Mucosa of stomach (tissue), 1 donor: ENCODE data around the gene SP6.

ENCODE experiments used
- H3K27me3 ChIP-seq: one replicate; pipeline ENCODE4 v1.7.0; 2013; ENCODE audit warnings: mild to moderate bottlenecking, low read length; ENCODE audit not compliant: control insufficient read depth, insufficient read depth
- H3K36me3 ChIP-seq: one replicate; pipeline ENCODE4 v1.7.0; 2013; ENCODE audit warnings: low read length; ENCODE audit not compliant: control insufficient read depth, insufficient read depth
- H3K4me1 ChIP-seq: one replicate; pipeline ENCODE4 v1.7.0; 2013; ENCODE audit warnings: mild to moderate bottlenecking, low read length; ENCODE audit not compliant: control insufficient read depth, insufficient read depth
- H3K4me3 ChIP-seq: one replicate; pipeline ENCODE4 v1.7.0; 2013; ENCODE audit warnings: low read length
- H3K9ac ChIP-seq: one replicate; pipeline ENCODE4 v1.7.0; 2013; ENCODE audit warnings: mild to moderate bottlenecking, low read length, moderate library complexity
- H3K9me3 ChIP-seq: one replicate; pipeline ENCODE4 v1.7.0; 2013; ENCODE audit warnings: mild to moderate bottlenecking, low read length, moderate library complexity; ENCODE audit not compliant: control insufficient read depth
- donor health status: Pancreatic carcinoma.

SP6 gene

GRCh38 chr17:47875011-47875985 is 24.3 kb upstream of the SP6 start:
- Histone ChIP-seq H3K27me3 (peaks cover 73% of the 10 kb centered on the region), H3K9me3 (no peaks in the 10 kb centered on the region), H3K36me3 (no peaks in the 10 kb centered on the region), H3K9ac (no peak overlapping the region), H3K4me1 (peaks cover 4% of the 10 kb centered on the region), H3K4me3 (no peak overlapping the region)

- Histone ChIP-seq H3K9me3 (no peaks in the 10 kb centered on the region), H3K4me3 (no peak overlapping the region), H3K9ac (no peak overlapping the region), H3K4me1 (peaks cover 4% of the 10 kb centered on the region), H3K36me3 (no peaks in the 10 kb centered on the region), H3K27me3 (peaks cover 87% of the 10 kb centered on the region)
Observed at GRCh38 chr17:47873200-47874090, 22.5 kb upstream of the SP6 start.

GRCh38 chr17:47872651-47873161 is 21.7 kb upstream of the SP6 start:
- H3K36me3 ChIP-seq = no peaks in the 10 kb centered on the region
- H3K4me3 ChIP-seq = no peak overlapping the region
- H3K9ac ChIP-seq = no peak overlapping the region
- peaks cover 4% of the 10 kb centered on the region for H3K4me1 ChIP-seq
- H3K27me3 ChIP-seq = peaks cover 87% of the 10 kb centered on the region
- H3K9me3 ChIP-seq = no peaks in the 10 kb centered on the region

- Histone ChIP-seq H3K4me1 (peaks cover 4% of the 10 kb centered on the region), H3K9me3 (no peaks in the 10 kb centered on the region), H3K4me3 (no peak overlapping the region), H3K36me3 (no peaks in the 10 kb centered on the region), H3K27me3 (peaks cover 87% of the 10 kb centered on the region), H3K9ac (no peak overlapping the region)
Observed at GRCh38 chr17:47872019-47872650, 21.2 kb upstream of the SP6 start.

GRCh38 chr17:47871048-47871447 is 20.1 kb upstream of the SP6 start:
- Histone ChIP-seq H3K27me3 (peaks cover 91% of the 10 kb centered on the region), H3K9ac (no peak overlapping the region), H3K4me1 (peaks cover 4% of the 10 kb centered on the region), H3K4me3 (no peak overlapping the region), H3K36me3 (no peaks in the 10 kb centered on the region), H3K9me3 (no peaks in the 10 kb centered on the region)

GRCh38 chr17:47870056-47870455 is 19.1 kb upstream of the SP6 start:
- Histone ChIP-seq H3K4me1 (peaks cover 4% of the 10 kb centered on the region), H3K27me3 (peaks cover 88% of the 10 kb centered on the region), H3K9ac (no peak overlapping the region), H3K36me3 (no peaks in the 10 kb centered on the region), H3K4me3 (no peak overlapping the region), H3K9me3 (no peaks in the 10 kb centered on the region)

- H3K4me3 ChIP-seq = no peak overlapping the region
- no peaks in the 10 kb centered on the region for H3K9me3 ChIP-seq
- peaks cover 4% of the 10 kb centered on the region for H3K4me1 ChIP-seq
- H3K9ac ChIP-seq = no peak overlapping the region
- peaks cover 85% of the 10 kb centered on the region for H3K27me3 ChIP-seq
- H3K36me3 ChIP-seq = no peaks in the 10 kb centered on the region
Observed at GRCh38 chr17:47869114-47869513, 18.2 kb upstream of the SP6 start.

- Histone ChIP-seq H3K9ac (no peak overlapping the region), H3K4me1 (peaks cover 4% of the 10 kb centered on the region), H3K9me3 (no peaks in the 10 kb centered on the region), H3K36me3 (no peaks in the 10 kb centered on the region), H3K27me3 (peaks cover 74% of the 10 kb centered on the region), H3K4me3 (no peak overlapping the region)
Observed at GRCh38 chr17:47867813-47868533, 17.0 kb upstream of the SP6 start.

GRCh38 chr17:47866941-47867340 is 16.0 kb upstream of the SP6 start:
- no peaks in the 10 kb centered on the region for H3K36me3 ChIP-seq
- no peak overlapping the region for H3K4me3 ChIP-seq
- H3K9ac ChIP-seq = no peak overlapping the region
- no peaks in the 10 kb centered on the region for H3K9me3 ChIP-seq
- peaks cover 64% of the 10 kb centered on the region for H3K27me3 ChIP-seq
- no peaks in the 10 kb centered on the region for H3K4me1 ChIP-seq

GRCh38 chr17:47864791-47865216 is 13.8 kb upstream of the SP6 start:
- peaks cover 44% of the 10 kb centered on the region for H3K27me3 ChIP-seq
- no peak overlapping the region for H3K4me3 ChIP-seq

More at GRCh38 chr17:47864791-47865216, 13.8 kb upstream of the SP6 start:
- no peaks in the 10 kb centered on the region for H3K4me1 ChIP-seq
- no peaks in the 10 kb centered on the region for H3K9me3 ChIP-seq
- H3K36me3 ChIP-seq = no peaks in the 10 kb centered on the region
- no peak overlapping the region for H3K9ac ChIP-seq
